ENCODE data around the gene XPNPEP1. TPM values are rescaled to one million over a fixed set of nuclear protein-coding genes. Genes with fewer than 3 reads are reported as not detected.

XPNPEP1 gene
- total RNA-seq, 4 donors from 2014 or later = 41.0 to 188 (median 92.0) TPM

DNA sequence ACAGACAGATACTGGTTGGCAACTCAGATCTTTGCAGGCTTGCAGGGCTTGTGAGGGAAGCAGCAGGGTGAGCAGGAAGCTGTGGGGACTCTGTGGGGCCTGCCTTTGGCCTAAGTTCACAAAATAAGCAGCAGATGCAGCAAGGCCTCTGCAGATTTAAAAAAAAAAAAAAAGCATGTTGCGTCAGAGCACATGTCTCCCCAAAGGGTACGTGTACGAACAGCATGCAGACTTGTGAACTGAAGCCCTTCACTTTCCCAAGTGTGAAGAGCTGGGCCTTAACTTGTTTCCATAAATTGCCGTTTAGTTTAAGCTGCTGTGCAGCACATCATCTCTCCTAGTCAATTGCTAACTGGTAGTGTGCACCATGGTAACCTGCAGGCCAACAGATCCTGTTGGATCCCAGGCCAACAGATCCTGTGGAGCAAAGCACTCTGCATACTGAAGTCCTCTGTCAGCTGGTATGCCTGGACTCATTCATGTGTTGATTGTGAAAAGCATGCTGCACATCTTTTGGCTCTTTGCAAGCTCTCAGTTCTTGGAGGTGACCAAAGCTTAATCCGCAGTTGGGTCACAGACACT lies 10.8 kb upstream of the XPNPEP1 start:
- H3K4me3 ChIP-seq = no peak overlapping the region
- no peaks in the 10 kb centered on the region for H3K4me1 ChIP-seq
- H3K27me3 ChIP-seq = no peaks in the 10 kb centered on the region
- no peaks in the 10 kb centered on the region for H3K36me3 ChIP-seq
- intact Hi-C loops (cut with DNase I; ENCODE audit: low total_unique reads) = no loop called here
- H3K27ac ChIP-seq = no peak overlapping the region
- no peaks in the 10 kb centered on the region for H3K9me3 ChIP-seq
- no peak for TF ChIP-seq POLR2A (IDR thresholded peaks at IDR 0.05)
- TF ChIP-seq CTCF (IDR thresholded peaks at IDR 0.05) = no peak
- DNase-seq = no peak

DNA sequence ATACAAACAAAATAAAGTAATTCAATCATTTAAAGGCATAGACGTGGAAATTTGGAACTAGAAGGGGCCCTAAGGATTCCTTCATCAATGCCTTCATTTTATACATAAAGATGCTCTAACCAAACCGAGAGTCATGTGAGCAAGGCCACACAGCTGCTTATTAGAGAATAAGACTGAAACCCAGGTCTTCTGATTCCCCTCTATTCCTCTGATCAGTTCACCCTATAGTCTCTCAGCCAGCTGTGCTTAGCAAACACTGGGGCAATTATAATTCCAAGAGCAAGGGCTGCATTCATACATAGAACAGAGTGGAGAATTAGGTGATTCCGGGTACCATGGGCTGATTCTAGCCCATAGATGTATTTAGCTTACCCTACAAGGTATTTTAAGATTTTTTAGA lies 9.7 kb upstream of the XPNPEP1 start:
- no peaks in the 10 kb centered on the region for H3K27me3 ChIP-seq
- no peak overlapping the region for H3K27ac ChIP-seq
- no peaks in the 10 kb centered on the region for H3K9me3 ChIP-seq
- H3K4me1 ChIP-seq = no peaks in the 10 kb centered on the region
- no peaks in the 10 kb centered on the region for H3K36me3 ChIP-seq
- no peak for TF ChIP-seq POLR2A (IDR thresholded peaks at IDR 0.05)
- no peak for TF ChIP-seq CTCF (IDR thresholded peaks at IDR 0.05)
- H3K4me3 ChIP-seq = no peak overlapping the region
- DNase-seq = no peak
- intact Hi-C loops (cut with DNase I; ENCODE audit: low total_unique reads) = no loop called here

GRCh38 chr10:109932391-109932790 lies 9.1 kb upstream of the XPNPEP1 start:
- H3K27me3 ChIP-seq = no peaks in the 10 kb centered on the region

DNA sequence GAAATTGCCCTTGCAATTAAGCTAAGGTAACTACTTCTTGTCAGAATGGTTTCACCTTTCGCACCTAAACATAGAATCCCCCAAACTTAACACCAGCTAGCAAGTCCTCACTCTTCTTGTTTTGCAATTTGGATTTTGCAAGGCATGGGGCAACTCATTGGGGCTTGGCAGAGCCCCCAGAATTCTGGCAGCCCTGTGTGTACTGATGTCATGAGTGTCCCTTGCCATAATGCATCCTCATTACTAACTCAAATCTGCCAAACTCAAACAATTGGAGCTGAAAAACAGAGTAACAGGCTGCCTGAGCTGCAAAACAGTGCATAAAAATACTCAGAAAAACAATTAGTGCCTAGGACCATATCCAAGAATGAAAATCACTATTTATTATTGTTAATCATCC lies 7.9 kb upstream of the XPNPEP1 start:
- DNase-seq = no peak
- intact Hi-C loops (cut with DNase I; ENCODE audit: low total_unique reads) = no loop called here
- H3K4me3 ChIP-seq = no peak overlapping the region
- no peaks in the 10 kb centered on the region for H3K36me3 ChIP-seq
- TF ChIP-seq POLR2A (IDR thresholded peaks at IDR 0.05) (no peak), CTCF (IDR thresholded peaks at IDR 0.05) (no peak)
- H3K27ac ChIP-seq = no peak overlapping the region
- H3K4me1 ChIP-seq = no peaks in the 10 kb centered on the region
- no peaks in the 10 kb centered on the region for H3K9me3 ChIP-seq
- no peaks in the 10 kb centered on the region for H3K27me3 ChIP-seq

More at GRCh38 chr10:109932391-109932790, 9.1 kb upstream of the XPNPEP1 start:
- Histone ChIP-seq H3K36me3 (no peaks in the 10 kb centered on the region), H3K4me1 (no peaks in the 10 kb centered on the region), H3K9me3 (no peaks in the 10 kb centered on the region), H3K4me3 (no peak overlapping the region), H3K27ac (no peak overlapping the region)
- DNase-seq = no peak
- TF ChIP-seq CTCF (IDR thresholded peaks at IDR 0.05) = no peak
- no peak for TF ChIP-seq POLR2A (IDR thresholded peaks at IDR 0.05)
- intact Hi-C loops (cut with DNase I; ENCODE audit: low total_unique reads) = no loop called here

DNA sequence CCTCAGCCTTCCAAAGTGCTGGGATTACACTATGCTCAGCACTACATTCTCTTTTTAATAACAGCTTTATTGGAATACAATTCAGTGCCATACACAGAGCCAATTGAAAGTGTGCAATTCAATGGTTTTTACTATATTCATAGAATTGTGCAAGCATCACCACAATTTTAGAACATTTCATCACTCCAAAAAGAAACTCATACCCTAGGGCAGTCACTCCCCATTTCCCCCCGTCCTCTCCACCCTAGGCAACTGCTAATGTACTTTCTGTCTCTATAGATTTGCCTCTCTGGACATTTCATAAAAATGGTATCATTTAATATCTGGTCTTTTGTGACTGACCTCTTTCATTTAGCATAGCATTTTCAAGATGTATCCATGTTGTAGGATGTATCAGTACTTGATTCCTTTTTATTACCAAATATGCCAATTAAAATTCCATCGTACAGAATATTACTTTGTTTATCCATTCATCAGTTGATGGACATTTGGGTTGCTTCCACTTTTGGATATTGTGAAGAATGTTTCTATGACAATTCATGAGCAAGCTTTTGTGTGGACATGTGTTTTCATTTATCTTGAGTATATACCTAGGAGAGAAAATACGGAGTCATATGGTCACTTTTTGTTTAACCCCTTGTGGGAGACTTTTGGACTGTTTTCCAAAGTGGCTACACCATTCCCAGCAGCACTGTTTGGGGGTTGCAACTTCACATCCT lies 6.3 kb upstream of the XPNPEP1 start:
- peaks cover 0 to 2% of the 10 kb centered on the region in 2 donors for H3K4me1 ChIP-seq
- H3K27me3 ChIP-seq = no peaks in the 10 kb centered on the region
- no peak overlapping the region for H3K4me3 ChIP-seq
- H3K27ac ChIP-seq = no peak overlapping the region
- no peaks in the 10 kb centered on the region for H3K9me3 ChIP-seq
- no peak for TF ChIP-seq POLR2A (IDR thresholded peaks at IDR 0.05)
- no peak for TF ChIP-seq CTCF (IDR thresholded peaks at IDR 0.05)
- intact Hi-C loops (cut with DNase I; ENCODE audit: low total_unique reads) = no loop called here
- no peaks in the 10 kb centered on the region for H3K36me3 ChIP-seq
- DNase-seq = no peak
